Prostate gland (tissue), 2 donors: ENCODE data around the gene CDH11. TPM values are rescaled to one million over a fixed set of nuclear protein-coding genes. Genes with fewer than 3 reads are reported as not detected.

Source experiments
- DNase-seq: peaks from one replicate; pipeline ENCODE4 v3.0.0-alpha.2; 2019; ENCODE audit warnings: low spot score
- H3K27ac ChIP-seq, 2 donors: fragments of 200-600 bp; sonication (generic); 2 replicates each; pipeline ENCODE4 v1.5.1; 2017 to 2019
- H3K27me3 ChIP-seq: fragments of 200-600 bp; sonication (generic); replicated peaks from 2 replicates; pipeline ENCODE4 v1.5.1; 2019; ENCODE audit not compliant: insufficient read depth
- H3K36me3 ChIP-seq, 2 donors: fragments of 200-600 bp; sonication (generic); 1 replicate in 1 of 2; 2 replicates in 1 of 2; pipeline versions ENCODE4 v1.5.1 to v1.8.1; 2017 to 2019
- H3K4me1 ChIP-seq: fragments of 200-600 bp; sonication (generic); replicated peaks from 2 replicates; pipeline ENCODE4 v1.5.1; 2019
- H3K4me3 ChIP-seq, 2 donors: fragments of 200-600 bp; sonication (generic); 2 replicates each; pipeline ENCODE4 v1.5.1; 2017 to 2019
- H3K9me3 ChIP-seq: fragments of 200-600 bp; sonication (generic); 2 replicates; pipeline ENCODE4 v1.5.1; 2017
- CTCF ChIP-seq, 4 experiments: fragments of 200-600 bp in 2 of 4; fragments of 450-650 bp in 2 of 4; sonication (generic) in 2 of 4; IDR thresholded peaks; 1 replicate in 3 of 4; 2 replicates in 1 of 4; pipeline ENCODE4 v1.5.1; 2016 to 2019; ENCODE audit warnings: antibody characterized with exemption in 4 of 4, mild to moderate bottlenecking in 2 of 4, moderate library complexity in 2 of 4
- POLR2A ChIP-seq: fragments of 450-650 bp; IDR thresholded peaks from one replicate; pipeline ENCODE4 v1.6.1; 2016; ENCODE audit warnings: antibody characterized with exemption, mild to moderate bottlenecking
- POLR2AphosphoS5 ChIP-seq: sonication (generic); formaldehyde crosslinking; IDR thresholded peaks from one replicate; pipeline ENCODE4 v1.6.1; 2017; ENCODE audit warnings: antibody characterized with exemption
- WGBS: methylation state at CpG from one replicate; pipeline ENCODE4 v1.1.5; 2018; 5-methylcytosine and 5-hydroxymethylcytosine counted together
- intact Hi-C: fragments of 100-400 bp; cut with DNase I; formaldehyde crosslinking; loops from one replicate; pipeline ENCODE4 v1.14.2; 2022
- total RNA-seq, 2 donors: library from RNA; depleted of rRNA; stranded (reverse); fragments of >200 nt; gene quantifications; one replicate each; pipeline ENCODE4 v1.1.0, GENCODE V29; 2016

CDH11 gene
- total RNA-seq, 2 donors from 2014 or later, result 24.2 to 70.5 TPM

GRCh38 chr16:65099607-65100006 lies 22.3 kb downstream of the CDH11 start:
- TF ChIP-seq POLR2AphosphoS5 (no peak), POLR2A (no peak), CTCF (IDR thresholded peaks at IDR 0.05) (no peak)
- Histone ChIP-seq H3K4me3 (no peak overlapping the region), H3K36me3 (no peaks in the 10 kb centered on the region), H3K27ac (no peak overlapping the region), H3K27me3 (no peaks in the 10 kb centered on the region), H3K4me1 (no peaks in the 10 kb centered on the region), H3K9me3 (no peaks in the 10 kb centered on the region)
- WGBS, result 67% methylated on average over 2 of the region's 2 CpGs
- intact Hi-C loops, result no loop called here
- DNase-seq, result no peak

- WGBS, result 66% methylated on average over 3 of the region's 3 CpGs
- intact Hi-C loops, result no loop called here
Measured at GRCh38 chr16:65098916-65099315, 22.9 kb downstream of the CDH11 start.

GRCh38 chr16:65097296-65097695 lies 24.6 kb downstream of the CDH11 start:
- 83% methylated on average over 4 of the region's 4 CpGs for WGBS
- Histone ChIP-seq H3K4me1 (no peaks in the 10 kb centered on the region), H3K36me3 (no peaks in the 10 kb centered on the region), H3K9me3 (no peaks in the 10 kb centered on the region), H3K27ac (no peak overlapping the region), H3K27me3 (no peaks in the 10 kb centered on the region), H3K4me3 (no peak overlapping the region)
- no peak for DNase-seq
- intact Hi-C loops, result no loop called here
- no peak for TF ChIP-seq POLR2AphosphoS5
- TF ChIP-seq CTCF (IDR thresholded peaks at IDR 0.05), result no peak
- TF ChIP-seq POLR2A, result no peak

More at GRCh38 chr16:65098916-65099315, 22.9 kb downstream of the CDH11 start:
- Histone ChIP-seq H3K4me3 (no peak overlapping the region), H3K4me1 (no peaks in the 10 kb centered on the region), H3K27ac (no peak overlapping the region), H3K36me3 (no peaks in the 10 kb centered on the region), H3K27me3 (no peaks in the 10 kb centered on the region), H3K9me3 (no peaks in the 10 kb centered on the region)
- TF ChIP-seq POLR2A, result no peak
- no peak for TF ChIP-seq CTCF (IDR thresholded peaks at IDR 0.05)
- TF ChIP-seq POLR2AphosphoS5, result no peak
- DNase-seq, result no peak

- Histone ChIP-seq H3K9me3 (no peaks in the 10 kb centered on the region), H3K4me1 (no peaks in the 10 kb centered on the region), H3K27me3 (no peaks in the 10 kb centered on the region), H3K27ac (no peak overlapping the region), H3K4me3 (no peak overlapping the region), H3K36me3 (no peaks in the 10 kb centered on the region)
- no peak for DNase-seq
- TF ChIP-seq POLR2AphosphoS5 (no peak), CTCF (IDR thresholded peaks at IDR 0.05) (no peak), POLR2A (no peak)
- intact Hi-C loops, result no loop called here
- 71% methylated on average over 4 of the region's 4 CpGs for WGBS
Measured at GRCh38 chr16:65095906-65096305, 26.0 kb downstream of the CDH11 start.

- 98% methylated on average over 2 of the region's 2 CpGs for WGBS
- TF ChIP-seq POLR2A, result no peak
- TF ChIP-seq POLR2AphosphoS5, result no peak
- TF ChIP-seq CTCF (IDR thresholded peaks at IDR 0.05), result no peak
Measured at GRCh38 chr16:65095090-65095728, 26.7 kb downstream of the CDH11 start.

More at GRCh38 chr16:65095090-65095728, 26.7 kb downstream of the CDH11 start:
- H3K27me3 ChIP-seq, result no peaks in the 10 kb centered on the region
- intact Hi-C loops, result no loop called here
- no peak overlapping the region for H3K27ac ChIP-seq
- DNase-seq, result no peak
- no peak overlapping the region for H3K4me3 ChIP-seq
- no peaks in the 10 kb centered on the region for H3K36me3 ChIP-seq
- H3K9me3 ChIP-seq, result no peaks in the 10 kb centered on the region
- H3K4me1 ChIP-seq, result no peaks in the 10 kb centered on the region
